Esophagus muscularis mucosa (tissue), 3 donors: ENCODE results near the gene KLC1.

Experiments used
- CTCF ChIP-seq, 3 experiments: fragments of 200-600 bp in 2 of 3; fragments of 450-650 bp in 1 of 3; sonication (generic) in 2 of 3; IDR thresholded peaks; one replicate each; pipeline ENCODE4 v1.5.1; 2017 to 2019; ENCODE audit warnings: antibody characterized with exemption in 3 of 3, mild to moderate bottlenecking in 2 of 3, moderate library complexity in 1 of 3
- POLR2A ChIP-seq: fragments of 450-650 bp; IDR thresholded peaks from one replicate; pipeline ENCODE4 v1.6.1; 2017; ENCODE audit warnings: antibody characterized with exemption, moderate library complexity, mild to moderate bottlenecking, low read depth
- POLR2AphosphoS5 ChIP-seq, 2 donors: sonication (generic); formaldehyde crosslinking; IDR thresholded peaks; one replicate each; pipeline ENCODE4 v1.6.1; 2017; ENCODE audit warnings: antibody characterized with exemption in 2 of 2

- no peak for TF ChIP-seq CTCF (IDR thresholded peaks at IDR 0.05)
- TF ChIP-seq POLR2A = no peak
- no peak for TF ChIP-seq POLR2AphosphoS5 (IDR thresholded peaks at IDR 0.05)
Observed at GRCh38 chr14:103746701-103747100, 117.7 kb downstream of the KLC1 start.
